Fibroblast of lung (primary cell): ENCODE results near the gene ALMS1.

Experiments used
- CTCF ChIP-seq, 2 donors: IDR thresholded peaks in 1 of 2; conservative IDR thresholded peaks in 1 of 2; 1 replicate in 1 of 2; 2 replicates in 1 of 2; pipeline ENCODE4 v1.5.1; 2011 to 2012; ENCODE audit warnings: low read length in 2 of 2, control low read depth in 1 of 2, inconsistent platforms in 1 of 2, low read depth in 1 of 2, mild to moderate bottlenecking in 1 of 2
- EZH2 ChIP-seq: IDR thresholded peaks from 2 replicates; pipeline ENCODE4 v1.5.1; 2012; ENCODE audit warnings: low read length, control low read depth, mild to moderate bottlenecking; ENCODE audit errors: missing control alignments

- TF ChIP-seq CTCF (conservative IDR thresholded peaks at IDR 0.05 in 1 of 2, IDR thresholded peaks at IDR 0.05 in 1 of 2; ENCODE audit: low read depth in 1 of 2, low read length in 2 of 2) (no peak), EZH2 (no peak)
These were observed 15.3 kb upstream of the ALMS1 start for GRCh38 chr2:73370348-73370747.
